Activated effector memory CD4-positive, alpha-beta T cell treated with Interleukin-2 at 50 U/mL for 16 hours (primary cell): ENCODE data around the gene ILRUN.
"Not testable (repeated sequence)": the region's sequence is repeated elsewhere in the genome, so short reads cannot be mapped to it uniquely, and the experiment has no call there.

Source experiments
- DNase-seq: peaks from one replicate; pipeline ENCODE4 v3.0.0-alpha.2; 2020

Gene ILRUN

DNA sequence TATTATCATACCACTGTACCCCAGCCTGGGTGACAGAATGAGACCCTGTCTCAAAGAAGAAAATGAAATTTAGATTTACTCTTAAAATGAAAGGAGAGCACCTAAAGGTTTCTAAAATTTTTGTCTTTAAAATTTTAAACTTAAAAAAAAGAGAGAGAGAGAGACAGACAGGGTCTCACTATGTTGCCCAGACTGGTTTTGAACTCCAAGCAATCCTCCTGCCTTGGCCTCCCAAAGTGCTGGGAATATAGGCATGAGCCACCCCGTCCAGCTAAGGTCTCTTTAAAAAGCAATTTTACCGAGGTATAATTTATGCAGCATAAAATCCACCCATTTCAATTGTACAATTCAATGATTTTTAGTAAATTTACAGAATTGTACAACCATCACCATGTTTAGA lies 33.2 kb downstream of the ILRUN start:
- DNase-seq = no peak

- DNase-seq = no peak
These were observed 35.2 kb downstream of the ILRUN start for GRCh38 chr6:34661357-34661756.

- no peak for DNase-seq
These were observed 37.8 kb downstream of the ILRUN start for GRCh38 chr6:34658605-34659265.

DNA sequence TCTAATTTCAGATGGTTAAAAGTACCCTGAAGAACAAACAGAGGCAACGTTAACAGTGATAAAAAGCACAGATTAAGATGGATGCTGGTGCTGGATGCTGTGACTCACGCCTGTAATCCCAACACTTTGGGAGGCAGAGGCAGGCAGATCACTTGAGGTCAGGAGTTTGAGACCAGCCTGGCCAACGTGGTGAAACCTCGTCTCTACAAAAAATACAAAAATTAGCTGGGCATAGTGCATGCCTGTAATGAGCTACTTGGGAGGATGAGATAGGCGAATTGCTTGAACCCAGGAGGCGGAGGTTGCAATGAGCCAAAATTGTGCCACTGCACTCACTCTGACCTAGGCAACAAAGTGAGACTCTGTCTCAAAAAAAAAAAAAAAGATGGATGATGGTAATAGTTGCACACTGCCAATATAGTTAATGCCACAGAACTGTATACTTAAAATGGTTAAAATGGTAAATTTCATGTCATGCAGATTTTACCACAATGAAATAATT lies 38.5 kb downstream of the ILRUN start:
- not testable (repeated sequence) for DNase-seq

DNA sequence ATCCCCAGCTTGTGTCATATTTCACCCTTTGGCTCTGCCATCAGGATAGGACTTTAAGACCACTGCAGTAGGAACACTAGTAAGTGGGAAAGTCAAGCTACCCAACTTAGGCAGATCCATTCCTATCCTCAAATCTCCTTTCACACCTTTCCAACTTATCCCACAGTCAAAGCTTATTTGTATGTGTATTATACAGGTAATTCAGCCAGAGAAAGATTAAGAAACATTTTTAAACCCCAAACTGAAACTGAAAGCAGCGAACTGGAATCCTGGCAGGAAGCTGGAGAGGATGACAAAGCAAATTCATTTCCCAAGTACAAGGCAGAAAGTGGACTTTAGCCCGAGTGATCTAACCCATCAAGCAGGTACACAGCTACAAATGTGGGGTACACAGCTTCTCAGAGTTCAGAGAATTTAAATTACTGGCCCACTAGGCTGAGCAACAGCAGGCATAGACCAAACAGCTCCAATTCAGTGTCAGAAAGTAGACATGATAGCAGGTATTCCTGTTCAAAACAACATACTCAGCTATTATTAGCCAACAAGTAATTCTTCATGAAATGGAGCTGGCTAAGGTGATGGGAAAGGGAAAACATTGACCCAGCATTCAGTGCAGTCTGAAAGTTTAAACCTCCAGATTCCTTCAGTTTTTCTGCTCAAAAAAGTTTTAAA lies 39.1 kb downstream of the ILRUN start:
- DNase-seq = no peak

GRCh38 chr6:34657037-34657306 lies 39.6 kb downstream of the ILRUN start:
- DNase-seq = no peak

GRCh38 chr6:34656378-34657036 lies 40.1 kb downstream of the ILRUN start:
- no peak for DNase-seq

GRCh38 chr6:34655876-34656377 lies 40.6 kb downstream of the ILRUN start:
- not testable (repeated sequence) for DNase-seq

DNA sequence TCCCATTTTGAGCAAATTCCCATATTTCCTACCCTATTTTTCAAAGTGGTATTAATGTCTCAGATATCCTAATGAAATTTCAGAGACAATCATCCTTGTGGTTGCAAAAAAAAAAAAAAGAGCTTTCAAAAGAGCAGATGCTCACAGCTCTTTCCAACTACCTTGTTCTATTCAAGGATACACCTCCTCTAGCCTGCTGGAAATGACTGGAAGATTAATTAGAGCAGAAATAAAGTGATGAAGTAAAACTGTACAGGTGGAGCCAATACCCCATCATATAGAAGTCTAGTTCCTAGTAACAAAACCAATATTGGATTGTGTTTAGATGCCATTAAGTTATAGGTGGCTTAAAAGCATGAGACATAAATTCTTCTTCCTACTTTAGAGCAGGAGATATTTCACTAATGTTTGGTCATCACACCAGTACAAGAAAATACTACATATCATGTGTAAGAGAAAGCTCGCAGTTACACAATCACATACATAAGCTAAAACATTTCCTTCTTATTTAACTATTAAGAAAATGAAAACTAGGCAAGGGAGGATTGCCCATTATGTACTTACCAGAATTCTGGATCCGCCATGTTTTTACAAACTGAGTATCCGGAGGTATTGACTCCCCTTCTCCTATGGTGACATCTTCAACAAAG lies 42.4 kb downstream of the ILRUN start:
- no peak for DNase-seq

DNA sequence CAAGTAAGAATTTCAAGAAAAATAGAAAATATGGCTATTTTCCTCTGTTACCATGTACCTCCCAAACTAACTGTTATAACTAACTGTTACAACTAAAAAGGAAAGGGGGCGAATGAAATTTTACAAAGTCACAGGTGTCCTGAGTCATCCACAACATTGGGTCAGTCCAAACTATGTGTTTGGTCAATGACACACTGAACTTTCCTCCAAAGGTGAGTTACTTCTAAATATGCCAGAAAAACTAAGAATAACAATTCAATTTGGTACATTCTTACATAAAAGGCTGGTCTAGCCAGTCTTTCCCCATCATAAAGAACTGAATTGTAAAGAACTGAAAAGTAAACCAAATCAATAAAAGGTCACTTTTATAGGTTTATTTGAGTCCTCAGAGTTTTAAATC lies 44.3 kb downstream of the ILRUN start:
- no peak for DNase-seq

- no peak for DNase-seq
These were observed 45.7 kb downstream of the ILRUN start for GRCh38 chr6:34650823-34651222.

DNA sequence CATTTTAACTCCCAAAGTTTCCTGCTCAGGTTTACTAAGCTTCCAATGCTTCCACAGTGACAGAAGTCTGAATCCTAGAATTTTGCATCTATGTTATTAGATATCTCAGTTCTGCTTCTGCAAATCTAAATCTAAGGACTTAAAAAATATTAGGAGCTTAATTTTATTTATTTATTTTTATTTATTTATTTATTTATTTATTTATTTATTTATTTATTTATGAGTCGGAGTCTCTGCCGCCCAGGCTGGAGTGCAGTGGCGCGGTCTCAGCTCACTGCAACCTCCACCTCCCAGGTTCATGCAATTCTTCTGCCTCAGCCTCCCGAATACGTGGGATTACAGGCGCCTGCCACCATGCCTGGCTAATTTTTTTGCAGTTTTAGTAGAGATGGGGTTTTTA lies 46.3 kb downstream of the ILRUN start:
- not testable (repeated sequence) for DNase-seq

GRCh38 chr6:34648806-34649205 lies 47.8 kb downstream of the ILRUN start:
- DNase-seq = no peak
